Ovary (tissue), 3 donors: ENCODE measurements around the gene ADGRE1.

Source experiments
- EP300 ChIP-seq: sonication (generic); formaldehyde crosslinking; IDR thresholded peaks from one replicate; pipeline ENCODE4 v1.6.1; 2017; ENCODE audit warnings: antibody characterized with exemption
- TF ChIP-seq, protein P1 (sequence below), 3 donors: fragments of 450-650 bp in 2 of 3; fragments of 200-600 bp in 1 of 3; IDR thresholded peaks; one replicate each; pipeline versions ENCODE4 v1.5.1 to v1.8.0; 2016 to 2022; ENCODE audit warnings: antibody characterized with exemption in 3 of 3, mild to moderate bottlenecking in 1 of 3
- donor health status: DM: no; HTN: no; CAD: no.

DNA sequence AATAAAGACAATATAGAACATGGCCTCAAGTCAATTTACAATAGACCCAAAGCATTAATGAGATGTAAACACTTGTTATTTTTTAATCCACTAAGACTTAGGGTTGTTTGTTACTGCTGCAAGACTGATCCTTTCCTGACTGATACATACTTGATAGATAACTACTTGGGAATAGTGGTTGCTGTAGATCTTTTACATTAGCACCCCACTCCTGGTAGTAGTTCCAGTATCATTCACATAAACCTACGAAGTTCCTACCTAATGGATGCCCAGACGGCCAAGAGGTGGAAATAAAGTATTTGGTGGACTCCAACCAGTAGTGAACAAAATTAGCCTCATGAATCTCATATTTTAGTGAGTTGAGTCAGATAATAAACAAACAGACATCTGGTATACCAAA, 26.9 kb downstream of the ADGRE1 start:
- TF ChIP-seq EP300: no peak
- TF ChIP-seq, protein P1, sequence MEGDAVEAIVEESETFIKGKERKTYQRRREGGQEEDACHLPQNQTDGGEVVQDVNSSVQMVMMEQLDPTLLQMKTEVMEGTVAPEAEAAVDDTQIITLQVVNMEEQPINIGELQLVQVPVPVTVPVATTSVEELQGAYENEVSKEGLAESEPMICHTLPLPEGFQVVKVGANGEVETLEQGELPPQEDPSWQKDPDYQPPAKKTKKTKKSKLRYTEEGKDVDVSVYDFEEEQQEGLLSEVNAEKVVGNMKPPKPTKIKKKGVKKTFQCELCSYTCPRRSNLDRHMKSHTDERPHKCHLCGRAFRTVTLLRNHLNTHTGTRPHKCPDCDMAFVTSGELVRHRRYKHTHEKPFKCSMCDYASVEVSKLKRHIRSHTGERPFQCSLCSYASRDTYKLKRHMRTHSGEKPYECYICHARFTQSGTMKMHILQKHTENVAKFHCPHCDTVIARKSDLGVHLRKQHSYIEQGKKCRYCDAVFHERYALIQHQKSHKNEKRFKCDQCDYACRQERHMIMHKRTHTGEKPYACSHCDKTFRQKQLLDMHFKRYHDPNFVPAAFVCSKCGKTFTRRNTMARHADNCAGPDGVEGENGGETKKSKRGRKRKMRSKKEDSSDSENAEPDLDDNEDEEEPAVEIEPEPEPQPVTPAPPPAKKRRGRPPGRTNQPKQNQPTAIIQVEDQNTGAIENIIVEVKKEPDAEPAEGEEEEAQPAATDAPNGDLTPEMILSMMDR (IDR thresholded peaks at IDR 0.05): no peak
